Measurements from ENCODE around the gene PRCD. TPM values are rescaled to one million over a fixed set of nuclear protein-coding genes. Genes with fewer than 3 reads are reported as not detected.
A peak's percentile ranks its signal among the peaks of the same experiment; 100 is the strongest.

The PRCD gene
- total and polyA plus RNA-seq, 2 donors (not counting 1 experiment from before 2014, with no cell fraction given): 18.0 to 30.6 TPM

DNA sequence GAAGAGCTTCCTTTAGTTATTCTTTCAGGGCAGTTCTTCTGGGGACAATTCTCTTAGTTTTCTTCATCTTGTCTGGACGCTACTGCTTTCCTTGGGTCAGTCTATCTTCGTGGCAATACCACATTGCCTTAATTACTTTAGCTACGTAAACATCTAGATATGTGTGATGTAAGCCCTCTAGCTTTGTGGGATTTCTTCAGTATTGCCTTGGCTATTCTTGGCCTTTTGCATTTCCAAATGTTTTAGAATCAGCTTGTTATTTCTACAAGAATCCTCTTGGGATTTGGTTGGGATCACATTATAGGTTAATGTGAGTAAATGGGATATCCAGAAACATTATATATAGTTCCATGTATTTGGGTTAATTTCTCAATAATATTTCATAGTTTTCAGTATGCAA, 54.8 kb downstream of the PRCD start:
- Histone ChIP-seq H3K4me1 (ENCODE audit: control insufficient read depth in 2 of 2, insufficient read depth in 2 of 2, low read length in 2 of 2) (no peaks in the 10 kb centered on the region), H3K9me3 (ENCODE audit: control extremely low read depth in 1 of 3, control insufficient read depth in 2 of 3, insufficient read depth in 1 of 3, low read length in 2 of 3) (no peaks in the 10 kb centered on the region), H3K4me2 (replicated peaks; ENCODE audit: low read depth, low read length, poor library complexity, severe bottlenecking) (no peak overlapping the region), H3K79me2 (ENCODE audit: control insufficient read depth, insufficient read depth, low read length) (no peaks in the 10 kb centered on the region), H4K20me1 (ENCODE audit: control insufficient read depth, insufficient read depth, low read length, poor library complexity, severe bottlenecking) (no peaks in the 10 kb centered on the region), H3K27me3 (replicated peaks in 1 of 4; ENCODE audit: control extremely low read depth in 1 of 4, control insufficient read depth in 3 of 4, insufficient read depth in 4 of 4, low read length in 3 of 4) (peaks cover 0 to under 1% (median 0%) of the 10 kb centered on the region in 4 experiments), H3K4me3 (ENCODE audit: control extremely low read depth in 1 of 5, extremely low read depth in 1 of 5, insufficient read depth in 1 of 5, low read depth in 2 of 5, low read length in 4 of 5) (no peak overlapping the region), H3K27ac (ENCODE audit: low read length in 2 of 2) (no peak overlapping the region), H3K9ac (ENCODE audit: low read length) (no peak overlapping the region), H3K36me3 (replicated peaks in 1 of 2; ENCODE audit: control extremely low read depth in 1 of 2, control insufficient read depth in 1 of 2, extremely low read depth in 1 of 2, insufficient read depth in 2 of 2, low read length in 1 of 2) (no peaks in the 10 kb centered on the region), H2AFZ (ENCODE audit: insufficient read depth, low read depth, low read length, poor library complexity, severe bottlenecking) (no peak overlapping the region)
- DNase-seq: no peak
- TF ChIP-seq EZH2 (IDR thresholded peaks at IDR 0.05; ENCODE audit: borderline replicate concordance, insufficient read depth, low read depth, low read length, poor library complexity, severe bottlenecking): no peak
- TF ChIP-seq, protein P1, sequence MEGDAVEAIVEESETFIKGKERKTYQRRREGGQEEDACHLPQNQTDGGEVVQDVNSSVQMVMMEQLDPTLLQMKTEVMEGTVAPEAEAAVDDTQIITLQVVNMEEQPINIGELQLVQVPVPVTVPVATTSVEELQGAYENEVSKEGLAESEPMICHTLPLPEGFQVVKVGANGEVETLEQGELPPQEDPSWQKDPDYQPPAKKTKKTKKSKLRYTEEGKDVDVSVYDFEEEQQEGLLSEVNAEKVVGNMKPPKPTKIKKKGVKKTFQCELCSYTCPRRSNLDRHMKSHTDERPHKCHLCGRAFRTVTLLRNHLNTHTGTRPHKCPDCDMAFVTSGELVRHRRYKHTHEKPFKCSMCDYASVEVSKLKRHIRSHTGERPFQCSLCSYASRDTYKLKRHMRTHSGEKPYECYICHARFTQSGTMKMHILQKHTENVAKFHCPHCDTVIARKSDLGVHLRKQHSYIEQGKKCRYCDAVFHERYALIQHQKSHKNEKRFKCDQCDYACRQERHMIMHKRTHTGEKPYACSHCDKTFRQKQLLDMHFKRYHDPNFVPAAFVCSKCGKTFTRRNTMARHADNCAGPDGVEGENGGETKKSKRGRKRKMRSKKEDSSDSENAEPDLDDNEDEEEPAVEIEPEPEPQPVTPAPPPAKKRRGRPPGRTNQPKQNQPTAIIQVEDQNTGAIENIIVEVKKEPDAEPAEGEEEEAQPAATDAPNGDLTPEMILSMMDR (IDR thresholded peaks at IDR 0.05): no peak
- POLR2A ChIA-PET: interaction anchor here (0.6 kb wide), 1 partner anchor 1975 kb away, joined by 4 read pairs; no protein-coding TSS in a partner anchor
- Mint-ChIP-seq H3K4me1 (no peaks in the 10 kb centered on the region), H3K4me3 (no peak overlapping the region), H3K27me3 (peaks cover 35% of the 10 kb centered on the region), H3K9me3 (ENCODE audit: insufficient read depth) (no peaks in the 10 kb centered on the region), H3K27ac (no peak overlapping the region)
- no CpG with 5 or more reads among the region's 3 CpGs for WGBS (ENCODE audit: insufficient coverage)
- CTCF ChIA-PET: interaction anchor here (1.0 kb wide), 1 partner anchor 18 kb away, joined by 3 read pairs; no protein-coding TSS in a partner anchor
- no peak for ATAC-seq (ENCODE audit: low read depth)
- intact Hi-C loops (cut with micrococcal nuclease): no loop called here

Small RNA genes within 50 kb of the gene (small RNA-seq; reads per million reads assigned to genes)
- gene SNORD1A (ENCODE audit: insufficient read length, low read depth, low replicate concordance) (not detected), gene SNORD1B (ENCODE audit: insufficient read length, low read depth, low replicate concordance) (16,516 reads per million, percentile 99 among the genes with 10 or more reads in this experiment)

Other genes starting within 250 kb of the PRCD start
- gene QRICH2, start 231.8 kb upstream of the PRCD start, total RNA-seq: 4.2 and 4.4 TPM in 2 replicates
- 3.1 and 4.5 TPM in 2 replicates for gene QRICH2, start 231.8 kb upstream of the PRCD start, polyA plus RNA-seq
- 45.5 and 48.0 TPM in 2 replicates for gene PRPSAP1, start 186.1 kb upstream of the PRCD start, total RNA-seq
- 43.0 and 61.4 TPM in 2 replicates for gene PRPSAP1, start 186.1 kb upstream of the PRCD start, polyA plus RNA-seq
- gene SPHK1, start 155.4 kb upstream of the PRCD start, total RNA-seq: 2.2 and 2.4 TPM in 2 replicates
- 1.1 and 1.9 TPM in 2 replicates for gene SPHK1, start 155.4 kb upstream of the PRCD start, polyA plus RNA-seq
- 54.0 and 62.4 TPM in 2 replicates for gene UBE2O, start 86.9 kb upstream of the PRCD start, total RNA-seq
- 41.3 and 62.5 TPM in 2 replicates for gene UBE2O, start 86.9 kb upstream of the PRCD start, polyA plus RNA-seq
- gene AANAT, start 72.4 kb upstream of the PRCD start, total RNA-seq: 0.94 TPM in 1 of 2 replicates, not detected in the other
- gene AANAT, start 72.4 kb upstream of the PRCD start, polyA plus RNA-seq: 0.42 and 0.88 TPM in 2 replicates
- gene RHBDF2, start 38.6 kb upstream of the PRCD start, total RNA-seq: 482 and 509 TPM in 2 replicates
- gene RHBDF2, start 38.6 kb upstream of the PRCD start, polyA plus RNA-seq: 276 and 288 TPM in 2 replicates
- gene CYGB, start 2.3 kb upstream of the PRCD start, total RNA-seq: 2.7 and 3.0 TPM in 2 replicates
- gene CYGB, start 2.3 kb upstream of the PRCD start, polyA plus RNA-seq: 0.14 and 0.42 TPM in 2 replicates
- gene ST6GALNAC2, start 45.8 kb downstream of the PRCD start, total RNA-seq: 2.7 TPM in 2 replicates
- 0.25 and 0.58 TPM in 2 replicates for gene ST6GALNAC2, start 45.8 kb downstream of the PRCD start, polyA plus RNA-seq
- gene ST6GALNAC1, start 103.7 kb downstream of the PRCD start, total RNA-seq: not detected in 2 replicates
- not detected in 2 replicates for gene ST6GALNAC1, start 103.7 kb downstream of the PRCD start, polyA plus RNA-seq
- gene MXRA7, start 170.9 kb downstream of the PRCD start, total RNA-seq: 14.5 and 16.1 TPM in 2 replicates
- 5.5 and 8.4 TPM in 2 replicates for gene MXRA7, start 170.9 kb downstream of the PRCD start, polyA plus RNA-seq
- 38.2 and 41.1 TPM in 2 replicates for gene JMJD6, start 186.6 kb downstream of the PRCD start, total RNA-seq
- 45.0 and 76.7 TPM in 2 replicates for gene JMJD6, start 186.6 kb downstream of the PRCD start, polyA plus RNA-seq
- gene METTL23, start 186.8 kb downstream of the PRCD start, total RNA-seq: 59.6 and 64.0 TPM in 2 replicates
- gene METTL23, start 186.8 kb downstream of the PRCD start, polyA plus RNA-seq: 59.0 and 68.1 TPM in 2 replicates
- gene SRSF2, start 197.3 kb downstream of the PRCD start, total RNA-seq: 356 and 362 TPM in 2 replicates
- gene SRSF2, start 197.3 kb downstream of the PRCD start, polyA plus RNA-seq: 764 and 844 TPM in 2 replicates
- 34.8 and 36.4 TPM in 2 replicates for gene MFSD11, start 198.1 kb downstream of the PRCD start, total RNA-seq
- gene MFSD11, start 198.1 kb downstream of the PRCD start, polyA plus RNA-seq: 23.9 and 24.5 TPM in 2 replicates